MCF 10A (cell line): Measurements from ENCODE around the gene MIDN. TPM values are rescaled to one million over a fixed set of nuclear protein-coding genes. Genes with fewer than 3 reads are reported as not detected.

Experiments used
- BruUV-seq: library from RNA; stranded (reverse); fragments of 400-500 nt; replicated peaks from 2 replicates; lab custom pipeline; 2021; lab: Mats Ljungman, UMichigan
- CTCF ChIA-PET: fragments of 300-600 bp; sonication (Branson Sonifier 250); formaldehyde crosslinking; extraction: SDS; loops from one replicate; lab custom pipeline; 2021; ENCODE audit warnings: antibody characterized with exemption, inconsistent platforms; lab: Yijun Ruan, JAX
- POLR2A ChIA-PET: fragments of 300-600, 350-650 bp; sonication (Branson Sonifier 250); formaldehyde crosslinking; extraction: SDS; loops from one replicate; lab custom pipeline; 2020; ENCODE audit warnings: antibody characterized with exemption, inconsistent platforms; lab: Yijun Ruan, JAX
- DNase-seq: peaks from one replicate; pipeline ENCODE4 v3.0.0-alpha.2; 2018; ENCODE audit not compliant: unreplicated experiment
- H3K27ac Mint-ChIP-seq: one replicate; pipeline ENCODE4 v1.8.0; 2022; ENCODE audit warnings: mild to moderate bottlenecking, low read depth, mixed read lengths; ENCODE audit not compliant: unreplicated experiment
- H3K27me3 Mint-ChIP-seq: one replicate; pipeline ENCODE4 v1.8.0; 2022; ENCODE audit warnings: mixed read lengths; ENCODE audit not compliant: insufficient read depth, unreplicated experiment
- H3K36me3 Mint-ChIP-seq: one replicate; pipeline ENCODE4 v1.8.0; 2022; ENCODE audit warnings: mild to moderate bottlenecking, moderate library complexity, mixed read lengths; ENCODE audit not compliant: insufficient read depth, unreplicated experiment
- H3K4me1 Mint-ChIP-seq: one replicate; pipeline ENCODE4 v1.8.0; 2022; ENCODE audit warnings: mixed read lengths; ENCODE audit not compliant: insufficient read depth, unreplicated experiment
- H3K4me3 Mint-ChIP-seq: one replicate; pipeline ENCODE4 v1.8.0; 2022; ENCODE audit warnings: mild to moderate bottlenecking, moderate library complexity, mixed read lengths; ENCODE audit not compliant: unreplicated experiment
- H3K9me3 Mint-ChIP-seq: one replicate; pipeline ENCODE4 v1.8.0; 2022; ENCODE audit warnings: mixed read lengths; ENCODE audit not compliant: unreplicated experiment
- CTCF ChIP-seq: fragments of 200-600 bp; IDR thresholded peaks from one replicate; pipeline ENCODE4 v1.8.0; 2022; ENCODE audit warnings: antibody characterized with exemption, mild to moderate bottlenecking; ENCODE audit not compliant: unreplicated experiment
- intact Hi-C: fragments of 100-400 bp; cut with micrococcal nuclease; formaldehyde crosslinking; loops from 2 replicates; pipeline ENCODE4 v1.14.1; 2022
- total RNA-seq: library from RNA; stranded (reverse); gene quantifications from 2 replicates; pipeline ENCODE4 v1.2.3, GENCODE V29; 2022

MIDN gene
- total RNA-seq, 1 experiment from 2014 or later: 73.6 TPM

- DNase-seq: no peak
- CTCF ChIA-PET: interaction anchor here (0.7 kb wide), 1 partner anchor 20 kb away, joined by 3 read pairs; no protein-coding TSS in a partner anchor
- no peak overlapping the region for H3K4me3 Mint-ChIP-seq
- TF ChIP-seq CTCF: no peak
- no TSS peak for BruUV-seq
- peaks cover 14% of the 10 kb centered on the region for H3K4me1 Mint-ChIP-seq
- no peaks in the 10 kb centered on the region for H3K9me3 Mint-ChIP-seq
- H3K27ac Mint-ChIP-seq: no peak overlapping the region
- H3K27me3 Mint-ChIP-seq: no peaks in the 10 kb centered on the region
- intact Hi-C loops: no loop called here
- POLR2A ChIA-PET: no interaction called here
- peaks cover 6% of the 10 kb centered on the region for H3K36me3 Mint-ChIP-seq
Observed at GRCh38 chr19:1228161-1228957, 20.0 kb upstream of the MIDN start.

- Mint-ChIP-seq H3K36me3 (peaks cover 10% of the 10 kb centered on the region), H3K4me1 (peaks cover 14% of the 10 kb centered on the region), H3K9me3 (no peaks in the 10 kb centered on the region), H3K27ac (no peak overlapping the region), H3K4me3 (no peak overlapping the region), H3K27me3 (no peaks in the 10 kb centered on the region)
- ChIA-PET POLR2A (interaction anchor here (0.7 kb wide), 1 partner anchor 13 kb away, joined by 3 read pairs; no protein-coding TSS in a partner anchor), CTCF (no interaction called here)
- BruUV-seq: no TSS peak
- no peak for DNase-seq
- intact Hi-C loops: no loop called here
- TF ChIP-seq CTCF: no peak
Observed at GRCh38 chr19:1229056-1229923, 19.1 kb upstream of the MIDN start.

GRCh38 chr19:1229924-1230782 lies 18.2 kb upstream of the MIDN start:
- Mint-ChIP-seq H3K4me1 (peaks cover 14% of the 10 kb centered on the region), H3K9me3 (no peaks in the 10 kb centered on the region), H3K36me3 (peaks cover 10% of the 10 kb centered on the region), H3K4me3 (no peak overlapping the region), H3K27ac (no peak overlapping the region), H3K27me3 (no peaks in the 10 kb centered on the region)
- ChIA-PET CTCF (interaction anchor here (0.5 kb wide), 1 partner anchor 36 kb away, joined by 3 read pairs; no protein-coding TSS in a partner anchor), POLR2A (interaction anchor here (0.7 kb wide), 1 partner anchor 14 kb away, joined by 3 read pairs; no protein-coding TSS in a partner anchor)
- BruUV-seq: no TSS peak
- DNase-seq: no peak
- no peak for TF ChIP-seq CTCF
- intact Hi-C loops: no loop called here
